Measurements from ENCODE around the gene KIRREL3.
A peak's percentile ranks its signal among the peaks of the same experiment; 100 is the strongest.

Gene KIRREL3

DNA sequence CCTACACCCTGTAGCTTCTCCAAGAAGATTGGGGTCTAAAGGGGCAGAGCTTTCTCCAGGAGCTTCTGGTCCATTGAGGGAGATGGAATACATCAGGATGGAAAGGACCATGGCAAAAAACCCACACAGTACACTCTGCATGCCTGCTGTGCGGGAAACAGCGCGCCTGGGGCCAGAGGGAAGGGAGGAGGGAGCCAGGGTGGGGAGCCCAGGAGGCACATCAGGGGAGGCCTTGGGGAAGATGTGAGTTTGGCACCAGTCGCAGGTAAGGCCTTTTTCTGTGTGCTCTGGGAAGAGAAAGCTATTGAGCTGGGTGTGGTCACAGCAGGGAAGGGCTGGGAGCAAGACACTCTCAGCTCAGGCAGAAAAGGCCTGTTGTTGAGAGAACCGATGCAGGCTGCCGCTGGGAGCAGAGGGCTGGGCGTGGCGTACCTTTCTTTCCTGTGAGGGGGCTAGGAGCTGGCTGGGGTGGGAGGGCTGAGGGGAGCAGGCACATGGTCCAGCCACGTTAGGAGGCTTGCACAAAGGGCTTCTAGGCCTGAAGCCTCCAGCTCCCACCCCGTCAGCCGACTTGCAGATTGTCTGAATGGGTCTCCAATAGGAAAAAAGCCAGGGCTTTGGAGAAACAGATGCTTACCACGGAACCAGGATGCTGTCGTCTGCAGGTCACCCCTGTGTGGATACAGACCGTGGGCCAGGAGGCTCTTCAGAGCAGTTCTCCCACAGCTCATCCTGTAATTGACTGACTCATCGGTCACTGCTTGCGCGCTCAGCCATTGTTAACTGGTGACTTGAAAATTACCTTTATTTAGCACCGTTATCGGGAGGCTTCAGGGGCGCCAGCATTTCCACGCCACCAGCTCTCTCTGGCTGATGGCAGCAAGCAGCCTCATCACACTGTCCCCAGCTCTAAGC lies 407.8 kb downstream of the KIRREL3 start:
- no peak for DNase-seq

DNA sequence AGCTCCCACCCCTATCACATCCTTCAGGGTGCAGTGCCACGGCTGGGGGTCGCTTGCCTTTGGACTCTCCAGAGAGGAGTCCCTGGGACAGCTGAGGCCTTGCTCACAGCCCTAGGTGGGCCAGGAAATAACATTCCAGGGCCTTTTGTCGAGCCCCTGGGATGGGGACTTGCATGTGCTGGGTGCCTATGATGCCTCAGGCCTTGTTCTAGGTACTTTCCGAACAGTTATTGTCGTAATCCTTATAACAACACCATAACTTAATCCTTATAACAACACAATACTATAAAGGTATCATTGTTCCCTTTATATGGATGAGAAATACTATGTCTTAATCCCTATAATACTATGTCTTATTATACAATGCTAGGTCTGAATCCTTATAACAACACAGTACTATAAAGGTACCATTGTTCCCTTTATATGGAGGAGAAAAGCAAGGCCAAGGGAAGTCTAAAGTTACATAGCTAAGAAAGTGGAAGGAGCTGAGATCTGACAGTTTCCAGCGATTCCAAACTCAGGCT lies 408.5 kb downstream of the KIRREL3 start:
- DNase-seq: no peak

DNA sequence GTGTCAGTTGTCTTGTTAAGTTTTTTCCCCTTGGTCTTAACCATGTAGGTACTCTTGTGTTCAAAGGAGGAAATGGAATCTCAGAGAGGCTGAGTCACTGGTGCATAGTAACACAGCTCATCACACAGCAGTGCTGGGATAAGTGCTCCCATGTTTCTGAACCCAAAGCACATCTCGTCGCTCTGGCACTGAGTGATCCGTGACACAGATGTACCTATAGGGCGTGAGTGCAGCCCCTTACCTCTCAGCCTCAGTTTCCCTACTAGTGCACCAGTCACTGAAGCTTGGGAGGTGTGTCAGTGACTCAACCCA lies 411.1 kb downstream of the KIRREL3 start:
- DNase-seq: no peak

DNA sequence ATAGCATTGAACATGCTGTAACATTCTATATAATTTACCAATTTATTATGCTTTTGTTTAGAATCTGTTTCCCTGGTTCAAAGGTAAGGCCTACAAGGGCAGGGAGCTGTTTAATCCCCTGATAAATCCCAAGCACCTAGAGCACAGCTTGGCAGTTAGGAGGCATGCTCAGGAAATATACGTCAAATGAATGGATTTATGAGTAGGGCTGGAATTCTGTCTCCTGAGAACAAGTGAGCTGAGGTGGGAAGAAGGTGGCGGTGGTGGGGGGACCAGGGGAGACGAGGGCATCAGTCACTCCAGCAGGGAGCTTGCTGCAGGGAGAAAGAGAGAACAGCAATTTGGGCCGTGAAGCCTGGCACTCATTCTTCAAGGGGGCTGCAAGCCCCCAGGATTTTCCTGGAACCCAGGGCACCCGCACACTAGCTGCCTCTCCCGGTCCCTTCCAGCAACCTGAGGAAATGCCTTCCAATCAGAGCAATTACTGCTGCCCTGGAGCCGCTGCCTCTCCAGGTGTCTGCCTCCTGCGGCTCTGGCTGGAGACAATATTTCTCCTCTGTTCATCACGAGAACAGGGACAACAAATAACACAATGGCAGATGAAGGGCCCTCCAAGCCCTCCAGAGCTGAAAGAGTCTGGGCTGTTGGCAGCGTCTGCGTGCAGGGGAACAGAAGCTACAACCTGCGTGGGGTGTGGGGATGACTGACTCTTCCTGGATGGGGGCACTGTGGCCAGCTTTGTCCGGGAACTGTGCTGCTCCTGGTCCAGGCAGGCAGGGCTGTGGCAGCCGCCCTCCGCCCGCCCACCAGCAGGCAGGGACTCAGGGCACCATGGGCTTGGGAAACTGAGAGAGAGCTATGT lies 411.7 kb downstream of the KIRREL3 start:
- no peak for DNase-seq

DNA sequence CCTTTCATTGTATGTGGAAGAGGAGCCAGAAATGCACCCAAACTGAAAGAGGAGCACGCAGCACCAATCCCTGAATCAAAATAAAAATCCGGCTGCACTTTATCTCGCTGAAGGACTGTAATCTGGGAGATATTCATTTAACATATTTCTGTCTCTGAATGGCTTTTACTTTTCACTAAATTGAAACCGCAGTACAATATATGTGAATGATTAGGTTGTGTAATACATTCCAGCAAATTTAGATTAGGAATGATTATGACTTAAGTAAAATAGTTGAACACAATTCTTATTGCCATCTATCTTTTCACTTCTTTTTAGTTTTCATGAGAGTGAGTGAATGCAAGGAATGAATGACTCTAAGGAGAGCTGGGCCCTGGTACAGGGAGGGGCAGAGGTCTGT lies 413.0 kb downstream of the KIRREL3 start:
- DNase-seq: no peak

DNA sequence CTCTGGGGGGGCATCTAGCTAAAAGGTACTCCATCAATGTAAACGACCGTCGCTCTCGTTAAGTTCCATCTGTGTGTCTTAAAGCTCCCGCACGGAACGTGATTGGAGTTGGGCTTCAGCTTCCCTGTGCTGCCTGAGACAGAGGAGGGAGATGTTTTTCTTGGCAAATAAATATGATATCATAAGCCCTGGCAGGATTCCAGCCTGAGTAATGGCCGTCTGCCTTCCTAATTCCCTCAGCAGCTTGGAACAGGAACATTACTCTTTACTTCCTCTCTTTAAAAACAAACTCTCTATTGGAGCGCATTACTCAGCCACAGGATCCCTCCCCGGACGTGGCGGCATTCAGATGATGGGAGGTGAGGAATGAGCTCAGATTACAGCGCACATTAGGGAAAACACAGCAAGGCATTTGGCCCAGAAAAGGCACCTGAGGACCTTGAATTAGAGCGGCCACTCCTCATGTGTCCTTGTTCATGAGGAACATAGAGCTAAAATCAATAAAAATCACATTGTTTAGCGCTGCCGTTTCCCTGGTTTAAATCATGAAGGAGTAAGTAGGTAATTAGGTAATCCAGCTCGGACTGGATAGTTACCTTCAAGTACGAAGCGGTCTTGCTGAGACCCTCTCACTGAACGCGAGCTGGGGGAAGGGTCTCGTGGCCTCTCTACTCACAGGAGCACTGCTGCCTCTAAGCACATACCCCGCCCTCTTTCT lies 414.6 kb downstream of the KIRREL3 start:
- peak; percentile 31 for DNase-seq

DNA sequence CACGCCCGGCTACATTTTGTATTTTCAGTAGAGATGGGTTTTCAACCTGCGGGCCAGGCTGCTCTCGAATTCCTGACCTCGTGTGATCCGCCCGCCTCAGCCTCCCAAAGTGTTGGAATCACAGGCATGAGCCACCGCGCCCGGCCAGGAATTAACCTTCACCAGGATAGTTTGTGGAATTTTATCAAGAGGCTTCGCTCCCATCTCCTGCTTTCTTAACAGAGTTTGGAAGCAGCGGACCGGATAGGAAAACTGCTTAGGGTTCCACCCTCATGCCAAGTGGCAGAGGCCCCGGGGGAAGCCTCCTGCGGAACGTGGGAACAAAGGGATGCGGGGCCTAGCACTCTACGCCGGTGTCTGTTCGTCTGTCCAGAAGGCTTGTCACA lies 415.2 kb downstream of the KIRREL3 start:
- DNase-seq: no peak

DNA sequence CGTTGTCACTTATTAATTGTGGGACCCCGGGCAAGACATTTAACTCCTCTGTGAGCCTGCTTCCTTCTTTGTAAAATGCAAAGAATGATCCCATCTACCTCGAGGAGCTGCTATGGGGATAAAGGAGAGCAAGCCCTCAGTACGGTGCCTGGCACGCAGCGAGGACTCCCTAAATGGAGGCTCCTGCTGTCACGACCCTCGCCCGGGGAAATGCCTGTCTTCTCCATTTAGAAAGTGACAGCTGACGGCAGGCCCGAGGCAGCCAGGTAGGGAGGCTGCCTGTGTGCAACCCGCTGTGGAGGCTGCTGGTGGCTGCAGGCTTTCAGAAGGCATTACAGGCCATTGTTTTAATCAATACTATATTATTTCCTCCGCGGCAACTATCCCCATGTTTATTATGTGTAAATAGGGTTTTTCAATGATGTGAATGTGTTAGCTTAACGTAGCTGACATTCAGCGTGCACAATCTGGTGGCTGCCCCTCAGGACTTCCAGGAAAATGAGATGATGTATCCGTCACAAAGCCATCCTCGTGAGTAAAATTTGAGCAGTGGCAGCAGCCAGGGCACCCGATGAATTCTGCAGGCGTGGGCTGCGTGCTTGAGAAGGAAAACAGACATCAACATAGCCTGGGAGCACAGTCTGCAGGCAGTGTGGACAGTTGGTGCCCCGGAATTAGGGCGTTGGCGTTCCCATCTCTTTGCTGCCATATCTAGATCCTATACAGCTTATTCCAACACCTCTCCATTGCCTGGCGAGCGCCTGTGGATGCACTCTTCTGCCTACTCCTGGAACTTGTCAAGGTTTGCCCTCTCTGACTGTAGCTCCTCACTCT lies 416.8 kb downstream of the KIRREL3 start:
- DNase-seq: no peak

DNA sequence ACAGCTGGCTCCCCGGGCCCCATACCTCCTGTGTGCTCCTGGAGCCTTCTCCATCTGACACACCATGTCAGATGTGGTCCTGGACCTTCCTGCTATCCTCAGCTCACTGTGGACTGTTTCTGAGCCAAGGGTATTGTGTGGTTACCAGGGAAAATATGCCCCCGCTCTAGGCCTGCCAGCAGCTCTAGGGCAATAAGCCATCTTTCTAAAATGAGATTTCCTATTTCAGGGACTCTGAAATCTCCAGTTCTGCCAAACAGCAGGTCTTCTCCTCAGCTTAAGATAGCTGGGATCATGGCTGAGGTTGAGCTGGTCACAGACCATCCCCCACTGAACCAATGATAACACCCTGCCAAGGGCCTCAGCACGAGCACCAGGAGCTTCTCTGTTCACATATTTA lies 417.5 kb downstream of the KIRREL3 start:
- no peak for DNase-seq

DNA sequence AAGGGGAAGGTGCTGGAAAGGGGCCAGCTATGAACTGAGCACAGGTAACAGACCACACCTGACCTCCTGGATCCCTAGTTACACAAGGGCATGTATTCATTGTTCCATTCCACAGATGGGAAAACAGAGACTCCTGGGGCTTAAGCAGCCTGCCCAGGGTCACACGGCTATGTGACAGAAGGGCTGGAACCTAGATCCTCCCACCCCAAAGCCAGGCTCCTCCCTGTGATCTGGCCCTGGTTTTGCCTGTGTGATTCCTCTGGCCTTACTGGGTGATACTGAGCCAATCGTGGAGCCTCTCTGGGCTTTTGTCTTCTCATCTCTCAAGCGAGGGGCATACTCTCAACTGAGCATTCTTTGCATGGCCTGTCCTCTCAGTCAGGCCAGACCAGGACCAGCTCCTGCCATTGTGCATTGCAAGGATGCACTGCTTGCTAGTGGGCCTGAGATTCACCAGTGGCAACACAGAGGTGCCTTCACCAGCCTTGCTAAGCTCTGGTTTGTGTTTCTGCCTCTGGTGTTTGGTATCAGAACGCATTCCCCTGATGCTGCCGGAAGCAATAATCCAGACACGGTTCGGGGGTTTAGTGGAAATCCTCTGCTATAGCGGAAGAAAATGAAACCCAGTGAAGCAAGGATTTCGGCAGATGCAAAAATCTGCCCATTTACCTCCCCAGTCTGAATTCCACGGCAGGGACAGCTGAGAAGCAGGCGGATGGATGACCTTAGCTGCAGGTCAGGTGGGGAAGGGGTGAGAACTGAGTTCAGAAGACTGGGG lies 418.5 kb downstream of the KIRREL3 start:
- DNase-seq: no peak

DNA sequence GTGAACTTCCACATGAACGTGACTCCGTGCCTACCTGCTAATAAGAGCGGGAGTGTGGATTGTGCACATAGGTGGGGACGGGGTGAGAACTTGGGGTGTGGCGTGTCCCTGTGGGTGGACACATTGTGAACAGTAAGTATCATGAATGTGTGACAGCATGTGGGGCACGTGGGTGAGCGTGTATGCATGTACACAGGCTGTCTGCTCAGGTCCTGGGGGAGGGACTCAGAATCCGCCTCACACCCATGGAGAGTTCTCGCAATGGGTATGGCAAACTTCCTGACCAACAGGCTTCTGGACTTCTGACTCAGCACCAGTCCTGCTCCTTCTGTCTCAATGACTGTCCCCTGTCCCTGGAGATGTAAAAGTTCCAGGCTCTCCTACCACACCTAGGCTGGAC lies 422.1 kb downstream of the KIRREL3 start:
- DNase-seq: no peak

DNA sequence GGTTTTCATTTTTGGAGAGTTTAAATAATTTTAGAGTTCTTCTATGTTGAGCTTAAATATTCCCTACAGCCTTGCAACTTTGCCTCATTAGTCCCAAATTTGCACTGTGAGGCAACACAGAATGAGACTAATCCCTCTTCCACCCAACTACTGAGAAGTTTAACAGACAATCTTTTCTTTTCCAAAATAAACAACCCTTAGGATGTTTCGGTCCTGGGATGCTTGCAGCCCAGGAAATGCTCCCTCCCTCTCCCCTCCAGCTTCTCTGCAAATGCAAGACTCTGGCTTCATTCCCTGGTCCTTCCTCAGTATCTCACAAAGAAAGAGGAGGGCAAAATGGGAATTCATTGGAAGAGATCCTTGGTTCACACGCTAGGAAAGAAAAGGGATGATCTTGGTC lies 422.5 kb downstream of the KIRREL3 start:
- DNase-seq: no peak

DNA sequence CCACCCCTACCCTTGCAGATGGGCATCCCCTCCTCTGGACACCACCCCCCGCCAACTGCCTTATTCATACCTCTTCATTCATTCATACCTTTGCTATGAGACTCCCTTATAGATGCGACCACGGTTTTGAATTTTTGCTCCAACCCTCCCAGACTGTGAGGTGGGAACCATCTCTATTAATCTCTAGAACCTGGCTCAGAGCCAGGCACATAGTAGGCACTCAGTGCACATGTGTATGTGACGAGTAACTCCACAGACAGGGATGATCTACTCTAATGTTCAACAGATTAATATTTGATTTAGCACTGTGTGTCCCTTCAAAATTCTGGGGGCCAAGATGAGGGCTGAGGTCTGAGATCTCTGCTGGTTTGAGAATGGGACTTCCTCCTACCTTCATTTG lies 424.7 kb downstream of the KIRREL3 start:
- DNase-seq: no peak

DNA sequence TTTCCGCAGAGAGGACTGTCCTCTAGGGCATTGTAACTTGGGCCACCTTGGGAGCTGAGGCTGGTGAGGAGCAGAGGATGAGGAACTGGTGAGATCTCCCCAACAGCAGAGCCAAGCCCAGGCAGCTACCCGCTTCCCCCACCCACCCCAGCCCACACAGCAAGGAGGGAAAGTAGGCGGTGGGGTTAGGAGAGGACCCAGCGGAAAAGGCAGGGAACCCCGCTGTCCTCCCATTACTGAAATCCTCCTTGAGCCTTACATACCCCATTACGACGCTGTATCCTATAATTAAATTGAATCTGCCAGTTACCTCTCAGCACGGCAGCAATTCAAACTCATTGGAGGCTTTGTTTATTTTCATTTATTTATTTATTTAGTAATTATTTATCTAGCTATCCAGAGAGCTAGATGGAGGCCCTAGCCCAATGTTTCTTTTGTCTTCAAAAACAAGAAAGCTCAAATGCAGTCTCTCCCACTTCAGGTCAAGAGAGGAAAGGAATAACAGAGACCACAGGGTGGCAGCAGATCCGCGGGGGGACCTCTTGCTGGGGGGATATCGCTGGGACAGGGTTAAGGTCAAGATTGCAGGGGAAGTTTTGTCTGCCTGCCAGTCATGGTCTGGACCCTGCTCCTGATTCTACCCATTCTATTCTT lies 427.1 kb downstream of the KIRREL3 start:
- DNase-seq: peak; percentile 20

DNA sequence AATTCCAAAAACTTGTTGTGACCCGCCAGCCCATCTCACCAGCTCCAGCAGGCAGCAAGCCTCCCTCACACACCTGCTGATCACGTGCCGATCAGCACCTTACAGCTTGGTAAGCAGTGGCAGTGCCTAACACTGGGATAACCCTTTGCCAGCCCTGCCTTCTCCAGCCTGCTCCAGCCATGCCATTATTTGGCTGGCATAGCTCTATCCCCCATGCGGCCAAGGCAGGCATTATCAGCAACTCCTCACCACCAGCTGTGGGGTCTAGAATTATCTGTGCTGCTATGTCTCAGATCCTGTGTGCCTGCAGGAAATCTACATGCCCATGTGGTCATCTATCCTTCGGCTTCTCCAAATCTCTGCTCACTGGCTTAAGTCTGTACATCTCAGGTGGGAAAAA lies 430.1 kb downstream of the KIRREL3 start:
- no peak for DNase-seq

DNA sequence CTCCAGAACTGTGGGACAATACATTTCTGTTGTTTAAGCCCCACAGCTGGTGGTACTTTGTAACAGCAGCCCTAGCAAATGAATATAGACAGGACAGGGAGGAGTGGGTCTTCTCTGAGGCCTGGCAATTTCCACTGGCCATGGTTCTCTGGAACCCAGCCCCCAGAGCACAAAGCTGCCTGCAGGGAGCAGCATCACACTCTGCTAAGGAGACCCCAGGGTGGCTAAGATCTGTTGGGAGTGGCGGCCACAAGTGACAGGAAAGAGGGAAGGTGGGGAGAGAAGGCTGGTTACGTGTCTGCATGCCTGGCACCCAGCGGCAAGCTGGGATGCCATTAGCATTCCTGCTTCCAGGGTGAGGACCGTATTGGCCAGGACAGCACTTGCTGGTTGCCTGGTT lies 433.2 kb downstream of the KIRREL3 start:
- no peak for DNase-seq

DNA sequence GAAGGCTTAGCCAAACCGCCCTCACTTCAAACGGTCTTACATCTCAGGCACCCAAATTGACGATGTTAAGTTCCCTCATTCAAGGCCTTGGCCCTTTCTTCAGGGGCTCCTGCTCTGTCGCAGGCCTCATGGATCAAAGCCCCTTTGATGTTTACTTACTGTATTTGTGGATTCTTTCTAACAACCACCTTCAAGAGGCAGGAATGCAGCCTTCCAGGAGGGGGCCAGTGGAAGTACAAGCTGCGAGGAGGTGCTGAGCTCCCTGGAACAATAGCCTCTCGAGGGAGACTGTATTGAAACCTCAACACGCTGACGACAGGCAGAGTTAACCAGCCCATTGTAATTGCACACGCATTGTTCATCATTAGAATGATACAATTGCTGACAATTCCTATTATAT lies 436.0 kb downstream of the KIRREL3 start:
- no peak for DNase-seq

DNA sequence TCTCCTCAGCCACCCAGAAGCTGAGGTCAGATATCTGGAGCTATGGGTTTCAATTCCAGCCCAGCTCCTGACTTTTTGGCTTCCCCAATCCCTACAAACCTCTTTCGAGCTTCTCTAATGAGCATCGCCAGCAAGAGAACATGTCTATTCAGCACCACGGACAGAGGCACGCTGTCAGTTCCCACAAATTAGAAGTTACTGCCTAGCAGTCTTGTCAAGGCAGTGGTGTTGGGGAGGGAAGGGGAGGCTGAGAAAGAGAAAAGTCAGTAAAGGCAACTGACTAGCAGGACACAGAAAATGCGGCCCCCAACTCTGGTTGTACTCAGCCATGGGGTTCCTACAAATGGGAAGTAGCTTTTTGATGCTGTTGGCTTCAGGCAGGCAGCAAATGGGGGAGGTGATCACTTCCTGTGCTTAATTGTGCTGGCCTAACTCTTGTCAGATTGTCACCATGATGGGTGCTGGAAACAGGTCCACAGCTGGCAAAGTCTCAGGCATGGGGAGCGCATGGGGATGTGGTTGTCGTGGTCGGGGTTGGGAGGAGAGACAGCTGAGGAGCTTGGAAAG lies 439.2 kb downstream of the KIRREL3 start:
- peak; percentile 80 for DNase-seq

DNA sequence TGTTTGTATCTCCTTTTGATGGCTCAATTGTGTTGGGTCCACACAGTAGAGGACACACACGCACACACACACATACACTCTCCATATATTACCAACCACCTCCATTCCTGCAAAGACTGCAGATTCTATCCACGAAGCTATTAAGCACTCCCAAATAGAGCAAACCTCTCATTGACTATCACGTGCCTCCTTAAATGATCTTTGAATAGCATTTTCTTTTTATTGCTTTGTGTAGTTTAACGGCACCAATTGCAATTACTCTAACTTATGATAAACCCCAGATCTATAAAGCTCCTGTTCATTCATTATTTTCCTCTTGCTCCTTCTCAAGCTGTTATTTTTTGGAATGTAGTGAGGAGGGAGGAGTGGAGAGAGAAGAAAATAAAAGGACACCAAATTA lies 440.3 kb downstream of the KIRREL3 start:
- DNase-seq: no peak

Data from hematopoietic multipotent progenitor cell treated with erythropoietin and hydrocortisone succinate and interleukin-3 and kit ligand, for 4 days (in vitro differentiated cells).